Neural cell (in vitro differentiated cells): Measurements from ENCODE around the gene EDA.

Experiments
- EP300 ChIP-seq: fragments of 450-650 bp; conservative IDR thresholded peaks from 2 replicates; pipeline ENCODE4 v1.6.1; 2014; ENCODE audit warnings: antibody characterized with exemption, mild to moderate bottlenecking, moderate library complexity; ENCODE audit not compliant: poor library complexity, severe bottlenecking
- EZH2 ChIP-seq: fragments of 200-600, 300-800 bp; shearing (Covaris generic), sonication (generic); IDR thresholded peaks from 2 replicates; pipeline ENCODE4 v1.6.1; 2014; ENCODE audit warnings: antibody characterized with exemption, low read length, borderline replicate concordance, mild to moderate bottlenecking; ENCODE audit not compliant: insufficient read depth, poor library complexity, severe bottlenecking
- MXI1 ChIP-seq: fragments of 450-650 bp; conservative IDR thresholded peaks from 2 replicates; pipeline ENCODE4 v1.6.1; 2014; ENCODE audit warnings: antibody characterized with exemption, mild to moderate bottlenecking; ENCODE audit not compliant: poor library complexity, severe bottlenecking
- POLR2AphosphoS5 ChIP-seq: IDR thresholded peaks from 2 replicates; pipeline ENCODE4 v1.6.1; 2012
- RAD21 ChIP-seq: fragments of 450-650 bp; conservative IDR thresholded peaks from 2 replicates; pipeline ENCODE4 v1.6.1; 2014; ENCODE audit warnings: antibody characterized with exemption, mild to moderate bottlenecking, moderate library complexity
- SMC3 ChIP-seq: fragments of 450-650 bp; conservative IDR thresholded peaks from 2 replicates; pipeline ENCODE4 v1.6.1; 2014; ENCODE audit warnings: antibody characterized with exemption, mild to moderate bottlenecking, moderate library complexity; ENCODE audit not compliant: poor library complexity
- TF ChIP-seq, protein P1 (sequence below): fragments of 450-650 bp; IDR thresholded peaks from 2 replicates; pipeline ENCODE4 v1.5.1; 2014; ENCODE audit warnings: antibody characterized with exemption, mild to moderate bottlenecking, moderate library complexity; ENCODE audit not compliant: poor library complexity, severe bottlenecking
- TF ChIP-seq, protein P2 (sequence below): IDR thresholded peaks from 2 replicates; pipeline ENCODE4 v1.6.1; 2012; ENCODE audit warnings: borderline replicate concordance

DNA sequence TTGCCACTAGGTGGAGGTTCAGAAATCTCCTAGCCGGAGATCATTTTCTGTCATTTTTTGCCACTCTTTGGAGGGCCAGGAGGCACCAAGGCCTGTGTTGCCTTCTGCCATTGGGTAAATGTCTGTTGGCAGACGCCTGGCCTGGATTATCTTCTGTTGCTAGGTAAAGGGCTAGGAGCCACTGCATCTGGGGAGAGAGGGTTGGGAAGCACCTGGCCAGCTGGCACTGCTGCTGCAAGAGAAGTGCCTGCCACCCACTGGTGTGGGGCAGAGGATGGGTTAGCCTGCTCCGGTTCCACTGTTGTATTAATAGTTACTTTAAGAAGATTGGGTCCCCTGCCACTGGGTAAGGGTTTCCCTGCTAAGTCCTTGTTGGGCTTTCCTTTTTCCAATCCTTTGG is 375.8 kb downstream of the EDA start:
- TF ChIP-seq, protein P1, sequence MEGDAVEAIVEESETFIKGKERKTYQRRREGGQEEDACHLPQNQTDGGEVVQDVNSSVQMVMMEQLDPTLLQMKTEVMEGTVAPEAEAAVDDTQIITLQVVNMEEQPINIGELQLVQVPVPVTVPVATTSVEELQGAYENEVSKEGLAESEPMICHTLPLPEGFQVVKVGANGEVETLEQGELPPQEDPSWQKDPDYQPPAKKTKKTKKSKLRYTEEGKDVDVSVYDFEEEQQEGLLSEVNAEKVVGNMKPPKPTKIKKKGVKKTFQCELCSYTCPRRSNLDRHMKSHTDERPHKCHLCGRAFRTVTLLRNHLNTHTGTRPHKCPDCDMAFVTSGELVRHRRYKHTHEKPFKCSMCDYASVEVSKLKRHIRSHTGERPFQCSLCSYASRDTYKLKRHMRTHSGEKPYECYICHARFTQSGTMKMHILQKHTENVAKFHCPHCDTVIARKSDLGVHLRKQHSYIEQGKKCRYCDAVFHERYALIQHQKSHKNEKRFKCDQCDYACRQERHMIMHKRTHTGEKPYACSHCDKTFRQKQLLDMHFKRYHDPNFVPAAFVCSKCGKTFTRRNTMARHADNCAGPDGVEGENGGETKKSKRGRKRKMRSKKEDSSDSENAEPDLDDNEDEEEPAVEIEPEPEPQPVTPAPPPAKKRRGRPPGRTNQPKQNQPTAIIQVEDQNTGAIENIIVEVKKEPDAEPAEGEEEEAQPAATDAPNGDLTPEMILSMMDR = no peak
- TF ChIP-seq EP300 (no peak), MXI1 (no peak), EZH2 (no peak), RAD21 (no peak), SMC3 (no peak), POLR2AphosphoS5 (no peak)
- TF ChIP-seq, protein P2, sequence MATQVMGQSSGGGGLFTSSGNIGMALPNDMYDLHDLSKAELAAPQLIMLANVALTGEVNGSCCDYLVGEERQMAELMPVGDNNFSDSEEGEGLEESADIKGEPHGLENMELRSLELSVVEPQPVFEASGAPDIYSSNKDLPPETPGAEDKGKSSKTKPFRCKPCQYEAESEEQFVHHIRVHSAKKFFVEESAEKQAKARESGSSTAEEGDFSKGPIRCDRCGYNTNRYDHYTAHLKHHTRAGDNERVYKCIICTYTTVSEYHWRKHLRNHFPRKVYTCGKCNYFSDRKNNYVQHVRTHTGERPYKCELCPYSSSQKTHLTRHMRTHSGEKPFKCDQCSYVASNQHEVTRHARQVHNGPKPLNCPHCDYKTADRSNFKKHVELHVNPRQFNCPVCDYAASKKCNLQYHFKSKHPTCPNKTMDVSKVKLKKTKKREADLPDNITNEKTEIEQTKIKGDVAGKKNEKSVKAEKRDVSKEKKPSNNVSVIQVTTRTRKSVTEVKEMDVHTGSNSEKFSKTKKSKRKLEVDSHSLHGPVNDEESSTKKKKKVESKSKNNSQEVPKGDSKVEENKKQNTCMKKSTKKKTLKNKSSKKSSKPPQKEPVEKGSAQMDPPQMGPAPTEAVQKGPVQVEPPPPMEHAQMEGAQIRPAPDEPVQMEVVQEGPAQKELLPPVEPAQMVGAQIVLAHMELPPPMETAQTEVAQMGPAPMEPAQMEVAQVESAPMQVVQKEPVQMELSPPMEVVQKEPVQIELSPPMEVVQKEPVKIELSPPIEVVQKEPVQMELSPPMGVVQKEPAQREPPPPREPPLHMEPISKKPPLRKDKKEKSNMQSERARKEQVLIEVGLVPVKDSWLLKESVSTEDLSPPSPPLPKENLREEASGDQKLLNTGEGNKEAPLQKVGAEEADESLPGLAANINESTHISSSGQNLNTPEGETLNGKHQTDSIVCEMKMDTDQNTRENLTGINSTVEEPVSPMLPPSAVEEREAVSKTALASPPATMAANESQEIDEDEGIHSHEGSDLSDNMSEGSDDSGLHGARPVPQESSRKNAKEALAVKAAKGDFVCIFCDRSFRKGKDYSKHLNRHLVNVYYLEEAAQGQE = no peak
